ENCODE results near the gene SH2D5.

DNA sequence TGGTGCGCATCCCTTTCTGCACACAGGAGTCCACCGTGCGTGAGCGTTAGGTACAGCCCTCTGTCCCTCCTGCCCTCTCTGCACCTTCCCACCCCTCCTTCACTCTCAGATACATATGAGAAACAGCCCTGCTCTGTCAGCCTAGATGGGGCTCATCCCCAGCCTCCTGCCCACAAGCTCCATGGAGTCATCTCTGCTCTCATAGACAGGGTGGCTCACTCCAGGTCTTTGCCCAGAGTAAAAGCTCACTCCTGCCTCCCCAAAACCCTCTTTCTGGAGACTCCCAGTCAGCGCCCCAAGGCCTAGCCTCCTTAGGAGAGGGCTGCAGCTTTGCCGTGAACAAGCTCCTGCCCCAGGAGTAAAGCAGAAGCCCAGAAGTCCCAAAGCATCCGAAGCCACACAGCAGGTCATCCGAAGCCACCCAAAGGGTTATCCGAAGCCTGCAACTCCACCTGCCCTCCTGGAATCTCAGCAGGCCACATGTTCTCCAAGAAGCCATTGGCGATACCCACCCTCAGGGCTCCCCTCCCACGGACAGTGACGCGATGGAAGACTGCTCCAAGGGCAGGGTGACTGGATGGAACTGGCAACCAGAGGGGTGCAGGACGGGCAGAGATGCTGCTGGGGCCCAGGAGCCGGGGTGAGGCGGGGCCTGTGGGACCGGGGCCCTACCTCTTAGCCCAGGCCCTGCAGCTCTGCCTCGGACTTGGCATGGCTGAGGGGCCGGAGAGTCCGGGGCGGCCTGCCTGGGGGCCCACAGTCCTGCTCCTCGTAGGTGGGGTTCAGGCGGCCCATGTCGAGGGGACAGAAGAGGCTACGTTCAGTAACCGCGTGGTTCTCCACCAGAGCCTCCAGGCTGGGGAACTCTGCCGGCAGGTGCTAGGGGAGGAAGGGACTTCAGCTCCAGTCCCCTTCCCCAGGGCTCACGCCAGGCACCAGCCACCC, 11.1 kb downstream of the SH2D5 start:
- TF ChIP-seq FOXM1 (IDR thresholded peaks at IDR 0.05; ENCODE audit: borderline replicate concordance, low read depth) (no peak), TAF1 (IDR thresholded peaks at IDR 0.05; ENCODE audit: low read depth) (no peak), RAD21 (IDR thresholded peaks at IDR 0.05; ENCODE audit: low read depth) (no peak), EP300 (IDR thresholded peaks at IDR 0.05; ENCODE audit: borderline replicate concordance) (no peak), TCF12 (IDR thresholded peaks at IDR 0.05; ENCODE audit: low read depth) (no peak), EGR1 (IDR thresholded peaks at IDR 0.05) (no peak), CREB1 (IDR thresholded peaks at IDR 0.05; ENCODE audit: low read depth) (no peak), YY1 (IDR thresholded peaks at IDR 0.05; ENCODE audit: low read depth) (no peak), NFIC (IDR thresholded peaks at IDR 0.05) (no peak), USF1 (IDR thresholded peaks at IDR 0.05) (no peak)
- TF ChIP-seq, protein P1, sequence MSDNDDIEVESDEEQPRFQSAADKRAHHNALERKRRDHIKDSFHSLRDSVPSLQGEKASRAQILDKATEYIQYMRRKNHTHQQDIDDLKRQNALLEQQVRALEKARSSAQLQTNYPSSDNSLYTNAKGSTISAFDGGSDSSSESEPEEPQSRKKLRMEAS (IDR thresholded peaks at IDR 0.05): no peak

All from Ishikawa (cell line).